Uterus (tissue), 4 donors: Measurements from ENCODE around the gene MRPL44. TPM values are rescaled to one million over a fixed set of nuclear protein-coding genes. Genes with fewer than 3 reads are reported as not detected.

Experiments
- DNase-seq, 2 donors: peaks; one replicate each; pipeline ENCODE4 v3.0.0-alpha.2; 2019 to 2020
- H3K27ac ChIP-seq, 2 donors: fragments of 200-600 bp; sonication (generic); 1 replicate in 1 of 2; 2 replicates in 1 of 2; pipeline ENCODE4 v1.5.1; 2016 to 2018
- H3K27me3 ChIP-seq, 2 donors: fragments of 200-600 bp; sonication (generic); one replicate each; pipeline ENCODE4 v1.5.1; 2018 to 2019; ENCODE audit warnings: control low read depth in 1 of 2
- H3K36me3 ChIP-seq, 2 donors: fragments of 200-600 bp; sonication (generic); one replicate each; pipeline ENCODE4 v1.5.1; 2019; ENCODE audit warnings: control low read depth in 1 of 2
- H3K4me1 ChIP-seq, 2 donors: fragments of 200-600 bp; sonication (generic); one replicate each; pipeline ENCODE4 v1.5.1; 2018 to 2019; ENCODE audit warnings: control low read depth in 1 of 2
- H3K4me3 ChIP-seq, 2 donors: fragments of 200-600 bp; sonication (generic); 1 replicate in 1 of 2; 2 replicates in 1 of 2; pipeline ENCODE4 v1.5.1; 2018 to 2019; ENCODE audit warnings: mild to moderate bottlenecking in 1 of 2
- H3K9me3 ChIP-seq, 2 donors: fragments of 200-600 bp; sonication (generic); one replicate each; pipeline ENCODE4 v1.5.1; 2019; ENCODE audit warnings: control low read depth in 1 of 2
- POLR2A ChIP-seq, 2 donors: fragments of 450-650 bp; IDR thresholded peaks; one replicate each; pipeline ENCODE4 v1.6.1; 2016; ENCODE audit warnings: antibody characterized with exemption in 2 of 2, mild to moderate bottlenecking in 1 of 2, moderate library complexity in 1 of 2
- intact Hi-C: fragments of 100-400 bp; cut with DNase I; formaldehyde crosslinking; loops from one replicate; pipeline ENCODE4 v1.15.1; 2023; ENCODE audit warnings: low total_unique reads
- total RNA-seq, 4 donors: library from RNA; depleted of rRNA in 3 of 4; stranded (reverse); fragments of >200 nt in 3 of 4; gene quantifications; one replicate each; pipeline versions ENCODE4 v1.1.0 to v1.2.4, GENCODE V29; 2014 to 2023
- TF ChIP-seq, protein P1 (sequence below), 4 experiments: fragments of 200-600 bp in 2 of 4; fragments of 450-650 bp in 2 of 4; sonication (generic) in 2 of 4; IDR thresholded peaks; one replicate each; pipeline ENCODE4 v1.5.1; 2016 to 2019; ENCODE audit warnings: antibody characterized with exemption in 4 of 4, mild to moderate bottlenecking in 2 of 4, moderate library complexity in 1 of 4
- donor health status: DM: yes; HTN: yes; CAD: no.

MRPL44 gene
- total RNA-seq, 4 donors from 2014 or later = 5.9 to 45.3 (median 13.8) TPM

DNA sequence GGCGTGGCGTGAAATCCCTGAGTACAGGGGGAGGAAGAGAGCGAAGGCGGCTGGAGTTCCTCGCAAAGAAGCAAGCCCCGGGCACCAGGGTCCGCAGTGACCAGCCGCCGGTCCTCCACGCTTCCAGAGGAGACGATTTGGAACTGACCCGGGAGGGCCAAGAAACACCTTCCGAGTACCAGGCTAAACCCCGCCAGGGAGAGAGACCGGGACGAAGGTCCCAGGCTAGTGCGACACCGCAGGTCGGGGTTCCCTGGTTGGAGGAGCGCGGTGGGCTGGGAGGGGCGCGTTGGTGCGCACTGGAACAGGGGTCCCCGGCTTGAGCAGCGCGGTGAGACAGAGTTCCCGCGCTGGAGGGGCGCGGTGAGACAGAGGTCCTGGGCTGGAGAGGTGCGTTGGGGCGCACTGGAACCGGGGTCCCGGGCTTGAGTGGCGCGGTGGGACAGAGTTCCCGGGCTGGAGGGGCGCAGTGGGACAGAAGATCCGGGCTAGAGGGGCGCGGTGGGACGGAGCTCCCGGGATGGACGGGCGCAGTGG, 13.0 kb upstream of the MRPL44 start:
- Histone ChIP-seq H3K4me1 (peaks cover 0 to 5% of the 10 kb centered on the region in 2 donors), H3K27me3 (no peaks in the 10 kb centered on the region), H3K36me3 (no peaks in the 10 kb centered on the region), H3K4me3 (peak overlapping the region; percentile 86 to 91), H3K9me3 (no peaks in the 10 kb centered on the region), H3K27ac (peak overlapping the region; percentile 90 to 95)
- intact Hi-C loops = no loop called here
- peak; percentile 23 to 27 for DNase-seq
- TF ChIP-seq, protein P1, sequence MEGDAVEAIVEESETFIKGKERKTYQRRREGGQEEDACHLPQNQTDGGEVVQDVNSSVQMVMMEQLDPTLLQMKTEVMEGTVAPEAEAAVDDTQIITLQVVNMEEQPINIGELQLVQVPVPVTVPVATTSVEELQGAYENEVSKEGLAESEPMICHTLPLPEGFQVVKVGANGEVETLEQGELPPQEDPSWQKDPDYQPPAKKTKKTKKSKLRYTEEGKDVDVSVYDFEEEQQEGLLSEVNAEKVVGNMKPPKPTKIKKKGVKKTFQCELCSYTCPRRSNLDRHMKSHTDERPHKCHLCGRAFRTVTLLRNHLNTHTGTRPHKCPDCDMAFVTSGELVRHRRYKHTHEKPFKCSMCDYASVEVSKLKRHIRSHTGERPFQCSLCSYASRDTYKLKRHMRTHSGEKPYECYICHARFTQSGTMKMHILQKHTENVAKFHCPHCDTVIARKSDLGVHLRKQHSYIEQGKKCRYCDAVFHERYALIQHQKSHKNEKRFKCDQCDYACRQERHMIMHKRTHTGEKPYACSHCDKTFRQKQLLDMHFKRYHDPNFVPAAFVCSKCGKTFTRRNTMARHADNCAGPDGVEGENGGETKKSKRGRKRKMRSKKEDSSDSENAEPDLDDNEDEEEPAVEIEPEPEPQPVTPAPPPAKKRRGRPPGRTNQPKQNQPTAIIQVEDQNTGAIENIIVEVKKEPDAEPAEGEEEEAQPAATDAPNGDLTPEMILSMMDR (IDR thresholded peaks at IDR 0.05) = no peak
- no peak for TF ChIP-seq POLR2A (IDR thresholded peaks at IDR 0.05)

DNA sequence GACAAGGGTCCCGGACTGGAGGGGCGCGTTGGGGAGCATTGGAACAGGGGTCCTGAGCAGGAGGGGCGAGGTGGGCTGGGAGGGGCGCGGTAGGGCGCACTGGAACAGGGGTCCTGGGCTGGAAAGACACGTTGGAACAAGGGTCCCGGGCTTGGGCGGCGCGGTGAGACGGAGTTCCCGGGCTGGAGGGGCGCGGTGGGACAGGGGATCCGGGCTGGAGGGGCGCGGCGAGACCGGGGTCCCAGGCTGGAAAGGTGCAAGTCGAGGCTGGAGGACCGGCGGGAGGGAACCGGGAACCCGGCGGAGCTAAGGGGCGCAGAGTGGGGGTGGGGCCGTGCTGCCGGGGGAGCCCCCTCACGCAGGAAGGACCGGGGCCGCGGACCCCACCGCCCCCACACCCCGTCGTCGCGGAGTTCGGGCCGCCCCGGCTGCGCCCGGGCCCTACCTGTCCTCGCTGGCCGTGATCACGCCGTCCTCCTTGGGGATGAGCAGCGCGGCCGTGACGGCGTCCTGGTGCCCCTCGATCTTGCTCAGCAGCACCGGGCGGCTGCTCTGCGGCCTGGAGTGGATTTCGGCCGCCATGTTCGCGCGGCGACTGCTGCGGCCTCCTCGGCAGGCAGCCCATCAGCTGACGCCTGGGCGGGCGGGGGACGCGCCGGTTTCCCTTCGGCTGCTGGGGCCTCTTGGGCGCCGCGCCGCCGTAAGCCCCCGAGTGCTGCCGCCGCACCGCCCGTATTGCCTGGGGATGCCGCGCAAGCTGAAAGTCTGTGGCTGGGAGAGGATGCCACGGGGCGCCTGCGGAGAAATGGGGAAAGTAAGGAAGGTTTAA, 12.3 kb upstream of the MRPL44 start, which contains the start of gene WDFY1:
Gene WDFY1 (minus strand): TSS at position 633 of the 829 bp plus-strand sequence. CDS start 51 bp downstream, at position 582.
- TF ChIP-seq POLR2A (IDR thresholded peaks at IDR 0.05) = peak; percentile 45 to 84
- TF ChIP-seq, protein P1 (IDR thresholded peaks at IDR 0.05) = peak in 1 of 4 experiments; percentile 10
- peaks cover 0 to 5% of the 10 kb centered on the region in 2 donors for H3K4me1 ChIP-seq
- H3K9me3 ChIP-seq = no peaks in the 10 kb centered on the region
- H3K4me3 ChIP-seq = peak within 1 kb of the TSS; percentile 86 to 91
- H3K36me3 ChIP-seq = no peaks in the 10 kb centered on the region
- peak within 1 kb of the TSS; percentile 90 to 95 for H3K27ac ChIP-seq
- H3K27me3 ChIP-seq = no peaks in the 10 kb centered on the region
- intact Hi-C loops = no loop called here
- peak; percentile 83 to 91 for DNase-seq

DNA sequence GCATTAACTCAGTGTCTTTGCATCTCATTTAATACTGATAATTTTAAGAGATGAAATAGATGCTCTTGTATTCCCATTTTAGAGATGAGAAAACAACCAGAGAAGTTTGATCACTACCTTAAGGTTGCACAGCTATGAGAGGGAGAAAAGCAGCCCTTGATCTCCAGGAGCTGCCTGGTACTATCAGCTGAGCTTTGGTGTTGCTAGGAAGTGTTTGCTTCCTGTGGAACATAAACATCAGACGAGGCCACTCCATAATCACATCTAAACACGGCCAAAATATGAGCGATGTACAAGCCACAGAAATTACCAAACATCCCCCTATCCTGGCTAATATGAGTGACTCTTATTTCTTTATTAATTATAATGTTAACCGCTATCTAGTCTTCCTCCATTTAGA, 11.5 kb upstream of the MRPL44 start:
- Histone ChIP-seq H3K36me3 (no peaks in the 10 kb centered on the region), H3K27me3 (no peaks in the 10 kb centered on the region), H3K27ac (no peak overlapping the region), H3K4me3 (peak overlapping the region in 1 of 2 donors; percentile 91), H3K9me3 (no peaks in the 10 kb centered on the region), H3K4me1 (peaks cover 0 to 5% of the 10 kb centered on the region in 2 donors)
- DNase-seq = no peak
- TF ChIP-seq POLR2A (IDR thresholded peaks at IDR 0.05) = no peak
- TF ChIP-seq, protein P1 (IDR thresholded peaks at IDR 0.05) = no peak
- intact Hi-C loops = no loop called here

DNA sequence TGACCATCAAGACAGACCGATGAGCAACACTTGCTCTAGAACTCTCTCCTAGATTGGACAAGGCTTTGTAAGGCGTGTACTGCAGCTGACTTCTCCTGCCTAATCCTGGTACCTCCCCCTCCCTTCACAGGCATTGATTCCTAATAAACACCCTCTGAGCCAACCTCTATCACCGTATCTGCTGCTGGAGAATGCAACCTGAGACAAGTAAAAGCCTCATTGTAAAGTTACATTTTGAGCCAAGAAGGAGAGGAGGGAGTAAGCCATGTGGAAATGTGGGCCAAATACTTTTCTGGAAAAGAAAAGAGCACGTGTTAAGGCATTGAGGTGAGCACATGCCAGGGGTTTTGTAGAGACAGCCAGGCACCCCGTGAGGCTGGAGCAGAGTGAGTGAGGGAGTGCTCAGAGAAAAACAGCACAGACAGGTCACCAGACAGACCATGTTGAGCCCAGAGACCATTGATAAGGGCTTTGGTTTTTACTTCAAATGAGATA, 9.5 kb upstream of the MRPL44 start:
- intact Hi-C loops = no loop called here
- H3K27ac ChIP-seq = no peak overlapping the region
- H3K4me3 ChIP-seq = no peak overlapping the region
- DNase-seq = no peak
- TF ChIP-seq, protein P1 (IDR thresholded peaks at IDR 0.05) = no peak
- no peak for TF ChIP-seq POLR2A (IDR thresholded peaks at IDR 0.05)
- H3K9me3 ChIP-seq = no peaks in the 10 kb centered on the region
- H3K27me3 ChIP-seq = no peaks in the 10 kb centered on the region
- H3K4me1 ChIP-seq = peaks cover 0 to 5% of the 10 kb centered on the region in 2 donors
- H3K36me3 ChIP-seq = no peaks in the 10 kb centered on the region
